Effector memory CD8-positive, alpha-beta T cell (primary cell): ENCODE results near the gene KCNIP3.
A peak's percentile ranks its signal among the peaks of the same experiment; 100 is the strongest.

Source experiments
- ATAC-seq: fragments of 150-1000 bp; cut with Tn5 transposase; replicated peaks from 2 replicates; pipeline ENCODE4 v1.10.0; 2021; ENCODE audit warnings: mild to moderate bottlenecking, moderate library complexity
- DNase-seq, 3 experiments: peaks; one replicate each; pipeline ENCODE4 v3.0.0; 2021
- H3K27ac Mint-ChIP-seq, 2 donors: one replicate each; pipeline ENCODE4 v1.8.0; 2022; ENCODE audit warnings: mild to moderate bottlenecking in 2 of 2, mixed read lengths in 2 of 2, moderate library complexity in 2 of 2
- H3K27me3 Mint-ChIP-seq, 2 donors: one replicate each; pipeline ENCODE4 v1.8.0; 2022; ENCODE audit warnings: mixed read lengths in 2 of 2
- H3K36me3 Mint-ChIP-seq: one replicate; pipeline ENCODE4 v1.8.0; 2022; ENCODE audit warnings: mild to moderate bottlenecking, moderate library complexity, mixed read lengths; ENCODE audit not compliant: insufficient read depth
- H3K4me1 Mint-ChIP-seq, 2 donors: one replicate each; pipeline ENCODE4 v1.8.0; 2022; ENCODE audit warnings: low read depth in 2 of 2, mixed read lengths in 2 of 2
- H3K4me3 Mint-ChIP-seq, 2 donors: one replicate each; pipeline ENCODE4 v1.8.0; 2022; ENCODE audit warnings: mild to moderate bottlenecking in 2 of 2, mixed read lengths in 2 of 2, moderate library complexity in 2 of 2
- H3K9me3 Mint-ChIP-seq, 2 donors: one replicate each; pipeline ENCODE4 v1.8.0; 2022; ENCODE audit warnings: mixed read lengths in 2 of 2

Gene KCNIP3

GRCh38 chr2:95278051-95278471 lies 19.1 kb upstream of the KCNIP3 start:
- Mint-ChIP-seq H3K27ac (no peak overlapping the region), H3K4me1 (no peaks in the 10 kb centered on the region), H3K9me3 (no peaks in the 10 kb centered on the region), H3K27me3 (peaks cover 0 to 26% of the 10 kb centered on the region in 2 donors), H3K4me3 (no peak overlapping the region), H3K36me3 (no peaks in the 10 kb centered on the region)
- ATAC-seq (no peak), DNase-seq (no peak)

GRCh38 chr2:95278637-95279225 lies 18.4 kb upstream of the KCNIP3 start:
- DNase-seq: no peak
- no peaks in the 10 kb centered on the region for H3K4me1 Mint-ChIP-seq
- H3K36me3 Mint-ChIP-seq: no peaks in the 10 kb centered on the region
- H3K27ac Mint-ChIP-seq: no peak overlapping the region
- H3K4me3 Mint-ChIP-seq: no peak overlapping the region
- no peak for ATAC-seq
- H3K27me3 Mint-ChIP-seq: peaks cover 0 to 26% of the 10 kb centered on the region in 2 donors
- H3K9me3 Mint-ChIP-seq: no peaks in the 10 kb centered on the region

- no peak for DNase-seq
- Mint-ChIP-seq H3K27ac (no peak overlapping the region), H3K4me3 (no peak overlapping the region), H3K9me3 (no peaks in the 10 kb centered on the region), H3K27me3 (peaks cover 0 to 26% of the 10 kb centered on the region in 2 donors), H3K4me1 (no peaks in the 10 kb centered on the region), H3K36me3 (no peaks in the 10 kb centered on the region)
- ATAC-seq: no peak
Observed at GRCh38 chr2:95279435-95280035, 17.6 kb upstream of the KCNIP3 start.

GRCh38 chr2:95281071-95281470 lies 16.1 kb upstream of the KCNIP3 start:
- H3K27me3 Mint-ChIP-seq: peaks cover 0 to 26% of the 10 kb centered on the region in 2 donors
- H3K9me3 Mint-ChIP-seq: no peaks in the 10 kb centered on the region
- H3K4me3 Mint-ChIP-seq: no peak overlapping the region
- no peaks in the 10 kb centered on the region for H3K4me1 Mint-ChIP-seq
- no peaks in the 10 kb centered on the region for H3K36me3 Mint-ChIP-seq
- ATAC-seq (no peak), DNase-seq (no peak)
- no peak overlapping the region for H3K27ac Mint-ChIP-seq

- H3K4me3 Mint-ChIP-seq: no peak overlapping the region
- H3K27me3 Mint-ChIP-seq: peaks cover 0 to 26% of the 10 kb centered on the region in 2 donors
- ATAC-seq (no peak), DNase-seq (no peak)
- no peaks in the 10 kb centered on the region for H3K9me3 Mint-ChIP-seq
- no peaks in the 10 kb centered on the region for H3K36me3 Mint-ChIP-seq
- no peak overlapping the region for H3K27ac Mint-ChIP-seq
- no peaks in the 10 kb centered on the region for H3K4me1 Mint-ChIP-seq
Observed at GRCh38 chr2:95281786-95282185, 15.4 kb upstream of the KCNIP3 start.

- DNase-seq: no peak
- Mint-ChIP-seq H3K4me1 (no peaks in the 10 kb centered on the region), H3K27me3 (peaks cover 0 to 26% of the 10 kb centered on the region in 2 donors), H3K9me3 (no peaks in the 10 kb centered on the region), H3K36me3 (no peaks in the 10 kb centered on the region), H3K27ac (no peak overlapping the region), H3K4me3 (no peak overlapping the region)
- ATAC-seq: no peak
Observed at GRCh38 chr2:95282458-95282857, 14.7 kb upstream of the KCNIP3 start.

- H3K27ac Mint-ChIP-seq: no peak overlapping the region
- no peak overlapping the region for H3K4me3 Mint-ChIP-seq
- no peak for DNase-seq
- no peaks in the 10 kb centered on the region for H3K4me1 Mint-ChIP-seq
- no peaks in the 10 kb centered on the region for H3K36me3 Mint-ChIP-seq
- H3K27me3 Mint-ChIP-seq: peaks cover 0 to 15% of the 10 kb centered on the region in 2 donors
- ATAC-seq: no peak
- no peaks in the 10 kb centered on the region for H3K9me3 Mint-ChIP-seq
Observed at GRCh38 chr2:95283562-95283961, 13.6 kb upstream of the KCNIP3 start.

GRCh38 chr2:95284886-95285541 lies 12.1 kb upstream of the KCNIP3 start:
- Mint-ChIP-seq H3K4me1 (no peaks in the 10 kb centered on the region), H3K36me3 (no peaks in the 10 kb centered on the region), H3K9me3 (peaks cover 0 to 2% of the 10 kb centered on the region in 2 donors), H3K27ac (no peak overlapping the region), H3K4me3 (no peak overlapping the region), H3K27me3 (peaks cover 0 to 24% of the 10 kb centered on the region in 2 donors)
- no peak for ATAC-seq
- DNase-seq: no peak

- DNase-seq (no peak), ATAC-seq (no peak)
- Mint-ChIP-seq H3K27me3 (peaks cover 0 to 25% of the 10 kb centered on the region in 2 donors), H3K4me3 (no peak overlapping the region), H3K4me1 (no peaks in the 10 kb centered on the region), H3K36me3 (no peaks in the 10 kb centered on the region), H3K27ac (no peak overlapping the region), H3K9me3 (peaks cover 1 to 8% of the 10 kb centered on the region in 2 donors)
Observed at GRCh38 chr2:95285542-95285932, 11.6 kb upstream of the KCNIP3 start.

- Mint-ChIP-seq H3K27me3 (peaks cover 0 to 12% of the 10 kb centered on the region in 2 donors), H3K4me3 (no peak overlapping the region), H3K9me3 (peaks cover 7 to 10% of the 10 kb centered on the region in 2 donors), H3K4me1 (no peaks in the 10 kb centered on the region), H3K36me3 (no peaks in the 10 kb centered on the region), H3K27ac (peak overlapping the region in 1 of 2 donors; percentile 26)
- ATAC-seq: no peak
- DNase-seq: no peak
Observed at GRCh38 chr2:95287336-95287735, 9.8 kb upstream of the KCNIP3 start.

GRCh38 chr2:95287806-95288205 lies 9.3 kb upstream of the KCNIP3 start:
- H3K4me1 Mint-ChIP-seq: no peaks in the 10 kb centered on the region
- DNase-seq: no peak
- no peak for ATAC-seq
- H3K27ac Mint-ChIP-seq: peak overlapping the region in 1 of 2 donors; percentile 26
- H3K36me3 Mint-ChIP-seq: no peaks in the 10 kb centered on the region
- peaks cover 7 to 10% of the 10 kb centered on the region in 2 donors for H3K9me3 Mint-ChIP-seq
- no peak overlapping the region for H3K4me3 Mint-ChIP-seq
- H3K27me3 Mint-ChIP-seq: peaks cover 0 to 11% of the 10 kb centered on the region in 2 donors

- H3K27me3 Mint-ChIP-seq: peaks cover 0 to 11% of the 10 kb centered on the region in 2 donors
- H3K4me3 Mint-ChIP-seq: no peak overlapping the region
- no peak overlapping the region for H3K27ac Mint-ChIP-seq
- H3K4me1 Mint-ChIP-seq: no peaks in the 10 kb centered on the region
- ATAC-seq (no peak), DNase-seq (no peak)
- H3K9me3 Mint-ChIP-seq: peaks cover 7 to 10% of the 10 kb centered on the region in 2 donors
- H3K36me3 Mint-ChIP-seq: no peaks in the 10 kb centered on the region
Observed at GRCh38 chr2:95289253-95289652, 7.9 kb upstream of the KCNIP3 start.

GRCh38 chr2:95291222-95291621 lies 5.9 kb upstream of the KCNIP3 start:
- H3K27ac Mint-ChIP-seq: no peak overlapping the region
- peaks cover 0 to 15% of the 10 kb centered on the region in 2 donors for H3K27me3 Mint-ChIP-seq
- DNase-seq: no peak
- peaks cover 7 to 10% of the 10 kb centered on the region in 2 donors for H3K9me3 Mint-ChIP-seq
- ATAC-seq: no peak
- peaks cover 0 to under 1% of the 10 kb centered on the region in 2 donors for H3K4me1 Mint-ChIP-seq
- no peaks in the 10 kb centered on the region for H3K36me3 Mint-ChIP-seq
- no peak overlapping the region for H3K4me3 Mint-ChIP-seq
